ENCODE measurements around the gene CD44.
A peak's percentile ranks its signal among the peaks of the same experiment; 100 is the strongest.

Gene CD44

GRCh38 chr11:35236667-35237003, 97.7 kb downstream of the CD44 start:
- no peaks in the 10 kb centered on the region for H3K9me3 ChIP-seq (ENCODE audit: low read length)
- no peak overlapping the region for H3K9ac ChIP-seq (ENCODE audit: low read length)
- no peaks in the 10 kb centered on the region for H3K36me3 ChIP-seq (ENCODE audit: insufficient read depth, low read length)
- no peaks in the 10 kb centered on the region for H3K27me3 ChIP-seq (ENCODE audit: control insufficient read depth in 1 of 2, insufficient read depth in 2 of 2, low read length in 2 of 2)
- H3K4me3 ChIP-seq (ENCODE audit: low read depth in 1 of 2, low read length in 2 of 2) = no peak overlapping the region
- no peak overlapping the region for H3K27ac ChIP-seq (ENCODE audit: low read depth, low read length)
- peaks cover 12% of the 10 kb centered on the region for H3K4me1 ChIP-seq (ENCODE audit: insufficient read depth, low read length)

- Histone ChIP-seq H3K36me3 (ENCODE audit: insufficient read depth, low read length) (no peaks in the 10 kb centered on the region), H3K9ac (ENCODE audit: low read length) (no peak overlapping the region), H3K4me1 (ENCODE audit: insufficient read depth, low read length) (peaks cover 7% of the 10 kb centered on the region), H3K27me3 (ENCODE audit: control insufficient read depth in 1 of 2, insufficient read depth in 2 of 2, low read length in 2 of 2) (no peaks in the 10 kb centered on the region), H3K9me3 (ENCODE audit: low read length) (no peaks in the 10 kb centered on the region), H3K4me3 (ENCODE audit: low read depth in 1 of 2, low read length in 2 of 2) (no peak overlapping the region), H3K27ac (ENCODE audit: low read depth, low read length) (no peak overlapping the region)
These were observed 98.4 kb downstream of the CD44 start for GRCh38 chr11:35237351-35237750.

GRCh38 chr11:35237860-35238715, 99.1 kb downstream of the CD44 start:
- Histone ChIP-seq H3K4me3 (ENCODE audit: low read depth in 1 of 2, low read length in 2 of 2) (no peak overlapping the region), H3K4me1 (ENCODE audit: insufficient read depth, low read length) (no peaks in the 10 kb centered on the region), H3K9me3 (ENCODE audit: low read length) (no peaks in the 10 kb centered on the region), H3K27me3 (ENCODE audit: control insufficient read depth in 1 of 2, insufficient read depth in 2 of 2, low read length in 2 of 2) (no peaks in the 10 kb centered on the region), H3K27ac (ENCODE audit: low read depth, low read length) (no peak overlapping the region), H3K36me3 (ENCODE audit: insufficient read depth, low read length) (no peaks in the 10 kb centered on the region), H3K9ac (ENCODE audit: low read length) (no peak overlapping the region)

- Histone ChIP-seq H3K27ac (ENCODE audit: low read depth, low read length) (no peak overlapping the region), H3K4me3 (ENCODE audit: low read depth in 1 of 2, low read length in 2 of 2) (no peak overlapping the region), H3K36me3 (ENCODE audit: insufficient read depth, low read length) (no peaks in the 10 kb centered on the region), H3K27me3 (ENCODE audit: control insufficient read depth in 1 of 2, insufficient read depth in 2 of 2, low read length in 2 of 2) (no peaks in the 10 kb centered on the region), H3K4me1 (ENCODE audit: insufficient read depth, low read length) (no peaks in the 10 kb centered on the region), H3K9me3 (ENCODE audit: low read length) (no peaks in the 10 kb centered on the region), H3K9ac (ENCODE audit: low read length) (no peak overlapping the region)
These were observed 99.9 kb downstream of the CD44 start for GRCh38 chr11:35238882-35239281.

- Histone ChIP-seq H3K4me3 (ENCODE audit: low read depth in 1 of 2, low read length in 2 of 2) (no peak overlapping the region), H3K4me1 (ENCODE audit: insufficient read depth, low read length) (no peaks in the 10 kb centered on the region), H3K9ac (ENCODE audit: low read length) (no peak overlapping the region), H3K9me3 (ENCODE audit: low read length) (no peaks in the 10 kb centered on the region), H3K27me3 (ENCODE audit: control insufficient read depth in 1 of 2, insufficient read depth in 2 of 2, low read length in 2 of 2) (no peaks in the 10 kb centered on the region), H3K36me3 (ENCODE audit: insufficient read depth, low read length) (no peaks in the 10 kb centered on the region), H3K27ac (ENCODE audit: low read depth, low read length) (no peak overlapping the region)
These were observed 100.6 kb downstream of the CD44 start for GRCh38 chr11:35239471-35240075.

GRCh38 chr11:35241083-35241482, 102.1 kb downstream of the CD44 start:
- Histone ChIP-seq H3K27ac (ENCODE audit: low read depth, low read length) (no peak overlapping the region), H3K27me3 (ENCODE audit: control insufficient read depth in 1 of 2, insufficient read depth in 2 of 2, low read length in 2 of 2) (no peaks in the 10 kb centered on the region), H3K9me3 (ENCODE audit: low read length) (no peaks in the 10 kb centered on the region), H3K4me3 (ENCODE audit: low read depth in 1 of 2, low read length in 2 of 2) (no peak overlapping the region), H3K4me1 (ENCODE audit: insufficient read depth, low read length) (peaks cover 4% of the 10 kb centered on the region), H3K36me3 (ENCODE audit: insufficient read depth, low read length) (no peaks in the 10 kb centered on the region), H3K9ac (ENCODE audit: low read length) (no peak overlapping the region)

- H3K4me1 ChIP-seq (ENCODE audit: insufficient read depth, low read length) = peaks cover 9% of the 10 kb centered on the region
- H3K9ac ChIP-seq (ENCODE audit: low read length) = no peak overlapping the region
- H3K27ac ChIP-seq (ENCODE audit: low read depth, low read length) = no peak overlapping the region
- H3K4me3 ChIP-seq (ENCODE audit: low read depth in 1 of 2, low read length in 2 of 2) = no peak overlapping the region
- H3K9me3 ChIP-seq (ENCODE audit: low read length) = no peaks in the 10 kb centered on the region
- no peaks in the 10 kb centered on the region for H3K36me3 ChIP-seq (ENCODE audit: insufficient read depth, low read length)
- H3K27me3 ChIP-seq (ENCODE audit: control insufficient read depth in 1 of 2, insufficient read depth in 2 of 2, low read length in 2 of 2) = no peaks in the 10 kb centered on the region
These were observed 102.6 kb downstream of the CD44 start for GRCh38 chr11:35241531-35241930.

- Histone ChIP-seq H3K4me1 (ENCODE audit: insufficient read depth, low read length) (peaks cover 15% of the 10 kb centered on the region), H3K9me3 (ENCODE audit: low read length) (no peaks in the 10 kb centered on the region), H3K36me3 (ENCODE audit: insufficient read depth, low read length) (no peaks in the 10 kb centered on the region), H3K27ac (ENCODE audit: low read depth, low read length) (no peak overlapping the region), H3K9ac (ENCODE audit: low read length) (no peak overlapping the region), H3K4me3 (ENCODE audit: low read depth in 1 of 2, low read length in 2 of 2) (no peak overlapping the region), H3K27me3 (ENCODE audit: control insufficient read depth in 1 of 2, insufficient read depth in 2 of 2, low read length in 2 of 2) (no peaks in the 10 kb centered on the region)
These were observed 103.7 kb downstream of the CD44 start for GRCh38 chr11:35242412-35243242.

- H3K36me3 ChIP-seq (ENCODE audit: insufficient read depth, low read length) = no peaks in the 10 kb centered on the region
- H3K9me3 ChIP-seq (ENCODE audit: low read length) = no peaks in the 10 kb centered on the region
- H3K4me1 ChIP-seq (ENCODE audit: insufficient read depth, low read length) = peaks cover 16% of the 10 kb centered on the region
- no peaks in the 10 kb centered on the region for H3K27me3 ChIP-seq (ENCODE audit: control insufficient read depth in 1 of 2, insufficient read depth in 2 of 2, low read length in 2 of 2)
- no peak overlapping the region for H3K27ac ChIP-seq (ENCODE audit: low read depth, low read length)
- H3K4me3 ChIP-seq (ENCODE audit: low read depth in 1 of 2, low read length in 2 of 2) = no peak overlapping the region
- no peak overlapping the region for H3K9ac ChIP-seq (ENCODE audit: low read length)
These were observed 104.8 kb downstream of the CD44 start for GRCh38 chr11:35243774-35244173.

- Histone ChIP-seq H3K36me3 (ENCODE audit: insufficient read depth, low read length) (no peaks in the 10 kb centered on the region), H3K27me3 (ENCODE audit: control insufficient read depth in 1 of 2, insufficient read depth in 2 of 2, low read length in 2 of 2) (no peaks in the 10 kb centered on the region), H3K4me3 (ENCODE audit: low read depth in 1 of 2, low read length in 2 of 2) (no peak overlapping the region), H3K4me1 (ENCODE audit: insufficient read depth, low read length) (peaks cover 16% of the 10 kb centered on the region), H3K27ac (ENCODE audit: low read depth, low read length) (no peak overlapping the region), H3K9ac (ENCODE audit: low read length) (no peak overlapping the region), H3K9me3 (ENCODE audit: low read length) (no peaks in the 10 kb centered on the region)
These were observed 106.1 kb downstream of the CD44 start for GRCh38 chr11:35245056-35245455.

- peaks cover 16% of the 10 kb centered on the region for H3K4me1 ChIP-seq (ENCODE audit: insufficient read depth, low read length)
- H3K27ac ChIP-seq (ENCODE audit: low read depth, low read length) = peak overlapping the region; percentile 2
- no peak overlapping the region for H3K4me3 ChIP-seq (ENCODE audit: low read depth in 1 of 2, low read length in 2 of 2)
- no peaks in the 10 kb centered on the region for H3K9me3 ChIP-seq (ENCODE audit: low read length)
- H3K36me3 ChIP-seq (ENCODE audit: insufficient read depth, low read length) = no peaks in the 10 kb centered on the region
- H3K9ac ChIP-seq (ENCODE audit: low read length) = no peak overlapping the region
- H3K27me3 ChIP-seq (ENCODE audit: control insufficient read depth in 1 of 2, insufficient read depth in 2 of 2, low read length in 2 of 2) = no peaks in the 10 kb centered on the region
These were observed 106.8 kb downstream of the CD44 start for GRCh38 chr11:35245786-35246185.
